SK-N-SH treated with all-trans-retinoic acid at 6 μM for 48 hours (cell line): ENCODE measurements around the gene KIAA0825.

ENCODE experiments used
- ARNTL ChIP-seq: fragments of 450-650 bp; formaldehyde crosslinking; IDR thresholded peaks from 2 replicates; pipeline ENCODE4 v1.5.0; 2020; ENCODE audit warnings: low read depth, mild to moderate bottlenecking, moderate library complexity, borderline replicate concordance
- PATZ1 ChIP-seq: fragments of 250-450 bp; sonication (Bioruptor Pico); IDR thresholded peaks from 2 replicates; pipeline ENCODE4 v1.8.0; 2020; ENCODE audit warnings: mild to moderate bottlenecking, moderate library complexity, borderline replicate concordance
- ZNF8 ChIP-seq: fragments of 450-650 bp; formaldehyde crosslinking; IDR thresholded peaks from 2 replicates; pipeline ENCODE4 v1.5.0; 2020; ENCODE audit warnings: mild to moderate bottlenecking, moderate library complexity

GRCh38 chr5:94544031-94544650 lies 74.3 kb downstream of the KIAA0825 start:
- no peak for TF ChIP-seq ARNTL (CRISPR knock-in tag)
- TF ChIP-seq ZNF8 (CRISPR knock-in tag): no peak
- TF ChIP-seq PATZ1: no peak
